Mammary epithelial cell (primary cell): ENCODE data around the gene KIF13A.

Source experiments
- EZH2 ChIP-seq: IDR thresholded peaks from 2 replicates; pipeline ENCODE4 v1.6.1; 2012; ENCODE audit warnings: low read length, inconsistent platforms, borderline replicate concordance
- TF ChIP-seq, protein P1 (sequence below), 2 donors: IDR thresholded peaks in 1 of 2; conservative IDR thresholded peaks in 1 of 2; 2 replicates each; pipeline ENCODE4 v1.5.1; 2011 to 2012; ENCODE audit warnings: inconsistent platforms in 2 of 2, low read length in 2 of 2, mild to moderate bottlenecking in 2 of 2, control low read depth in 1 of 2, low read depth in 1 of 2; ENCODE audit not compliant: insufficient read depth in 1 of 2; ENCODE audit errors: extremely low read depth in 1 of 2

DNA sequence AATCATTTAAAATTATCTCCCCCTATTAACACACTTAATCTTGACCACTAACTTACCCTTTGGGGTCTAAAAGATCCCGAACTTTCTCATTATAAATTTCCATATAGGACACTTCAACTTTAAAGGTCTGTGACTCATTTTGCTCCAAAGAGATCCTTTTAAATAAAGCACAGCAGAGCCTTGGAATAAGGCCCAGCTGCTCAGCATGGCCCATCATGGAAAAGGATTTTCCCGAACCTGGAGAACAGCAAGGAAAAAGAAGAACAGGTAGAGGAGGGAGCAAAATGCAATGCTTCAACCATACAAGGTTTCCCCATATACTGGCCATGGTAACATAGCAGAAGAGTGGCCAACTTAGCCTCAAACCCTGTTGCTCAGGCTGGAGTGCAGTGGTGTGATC is 132.1 kb downstream of the KIF13A start:
- TF ChIP-seq, protein P1, sequence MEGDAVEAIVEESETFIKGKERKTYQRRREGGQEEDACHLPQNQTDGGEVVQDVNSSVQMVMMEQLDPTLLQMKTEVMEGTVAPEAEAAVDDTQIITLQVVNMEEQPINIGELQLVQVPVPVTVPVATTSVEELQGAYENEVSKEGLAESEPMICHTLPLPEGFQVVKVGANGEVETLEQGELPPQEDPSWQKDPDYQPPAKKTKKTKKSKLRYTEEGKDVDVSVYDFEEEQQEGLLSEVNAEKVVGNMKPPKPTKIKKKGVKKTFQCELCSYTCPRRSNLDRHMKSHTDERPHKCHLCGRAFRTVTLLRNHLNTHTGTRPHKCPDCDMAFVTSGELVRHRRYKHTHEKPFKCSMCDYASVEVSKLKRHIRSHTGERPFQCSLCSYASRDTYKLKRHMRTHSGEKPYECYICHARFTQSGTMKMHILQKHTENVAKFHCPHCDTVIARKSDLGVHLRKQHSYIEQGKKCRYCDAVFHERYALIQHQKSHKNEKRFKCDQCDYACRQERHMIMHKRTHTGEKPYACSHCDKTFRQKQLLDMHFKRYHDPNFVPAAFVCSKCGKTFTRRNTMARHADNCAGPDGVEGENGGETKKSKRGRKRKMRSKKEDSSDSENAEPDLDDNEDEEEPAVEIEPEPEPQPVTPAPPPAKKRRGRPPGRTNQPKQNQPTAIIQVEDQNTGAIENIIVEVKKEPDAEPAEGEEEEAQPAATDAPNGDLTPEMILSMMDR (conservative IDR thresholded peaks at IDR 0.05 in 1 of 2, IDR thresholded peaks at IDR 0.05 in 1 of 2; ENCODE audit: extremely low read depth in 1 of 2, insufficient read depth in 1 of 2, low read depth in 1 of 2, low read length in 2 of 2): no peak
- no peak for TF ChIP-seq EZH2
